Measurements from ENCODE around the gene ZNF462.

Gene ZNF462

DNA sequence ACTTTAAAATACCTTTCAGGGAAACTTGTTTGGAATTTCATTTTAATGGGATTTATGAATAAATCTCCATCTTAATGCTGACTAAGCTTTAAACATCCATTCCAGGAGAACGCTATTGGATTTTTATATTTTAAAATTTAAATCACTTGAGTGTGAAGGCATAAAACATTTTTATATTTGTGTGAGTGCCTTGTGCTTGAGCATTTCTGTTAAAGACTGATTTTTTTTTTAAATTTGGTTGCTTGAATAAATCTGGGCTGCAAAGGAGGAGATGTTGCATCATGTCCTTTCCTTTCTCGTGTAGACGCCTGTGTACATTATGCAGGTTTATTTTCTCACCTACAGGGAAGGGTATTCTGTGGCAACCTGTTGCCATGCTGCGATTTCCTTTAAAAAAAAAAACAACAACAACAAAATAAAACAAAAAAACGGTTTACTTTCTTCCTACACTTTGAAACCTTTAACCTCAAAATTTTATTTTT, 108.1 kb downstream of the ZNF462 start:
- no peak for DNase-seq (ENCODE audit: low read depth, low spot score)
- TF ChIP-seq, protein P1, sequence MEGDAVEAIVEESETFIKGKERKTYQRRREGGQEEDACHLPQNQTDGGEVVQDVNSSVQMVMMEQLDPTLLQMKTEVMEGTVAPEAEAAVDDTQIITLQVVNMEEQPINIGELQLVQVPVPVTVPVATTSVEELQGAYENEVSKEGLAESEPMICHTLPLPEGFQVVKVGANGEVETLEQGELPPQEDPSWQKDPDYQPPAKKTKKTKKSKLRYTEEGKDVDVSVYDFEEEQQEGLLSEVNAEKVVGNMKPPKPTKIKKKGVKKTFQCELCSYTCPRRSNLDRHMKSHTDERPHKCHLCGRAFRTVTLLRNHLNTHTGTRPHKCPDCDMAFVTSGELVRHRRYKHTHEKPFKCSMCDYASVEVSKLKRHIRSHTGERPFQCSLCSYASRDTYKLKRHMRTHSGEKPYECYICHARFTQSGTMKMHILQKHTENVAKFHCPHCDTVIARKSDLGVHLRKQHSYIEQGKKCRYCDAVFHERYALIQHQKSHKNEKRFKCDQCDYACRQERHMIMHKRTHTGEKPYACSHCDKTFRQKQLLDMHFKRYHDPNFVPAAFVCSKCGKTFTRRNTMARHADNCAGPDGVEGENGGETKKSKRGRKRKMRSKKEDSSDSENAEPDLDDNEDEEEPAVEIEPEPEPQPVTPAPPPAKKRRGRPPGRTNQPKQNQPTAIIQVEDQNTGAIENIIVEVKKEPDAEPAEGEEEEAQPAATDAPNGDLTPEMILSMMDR (IDR thresholded peaks at IDR 0.05; ENCODE audit: insufficient read depth, low read length, missing control alignments), result no peak
- CTCF ChIA-PET, result no interaction called here
- POLR2A ChIA-PET, result no interaction called here
- H3K4me3 ChIP-seq (ENCODE audit: low read depth, low read length), result no peak overlapping the region

DNA sequence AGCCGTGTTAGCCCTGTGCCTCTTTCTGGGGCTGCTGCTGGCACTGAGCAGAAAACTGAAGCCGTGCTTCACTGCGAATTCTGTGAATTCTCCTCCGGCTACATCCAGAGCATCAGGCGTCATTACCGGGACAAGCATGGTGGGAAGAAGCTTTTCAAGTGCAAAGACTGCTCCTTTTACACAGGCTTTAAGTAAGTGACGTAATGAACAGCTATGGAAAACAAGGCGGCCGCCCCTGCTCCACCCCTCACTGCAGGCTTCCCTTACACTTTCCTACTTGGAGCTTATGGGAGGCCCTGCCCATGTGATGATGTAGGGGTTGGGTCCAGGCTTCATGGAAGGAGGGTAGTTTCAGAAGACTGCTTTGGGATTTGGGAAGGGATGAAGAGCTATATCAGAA, 109.1 kb downstream of the ZNF462 start:
- POLR2A ChIA-PET, result no interaction called here
- DNase-seq (ENCODE audit: low read depth, low spot score), result no peak
- TF ChIP-seq, protein P1 (IDR thresholded peaks at IDR 0.05; ENCODE audit: insufficient read depth, low read length, missing control alignments), result no peak
- no peak overlapping the region for H3K4me3 ChIP-seq (ENCODE audit: low read depth, low read length)
- CTCF ChIA-PET, result no interaction called here

DNA sequence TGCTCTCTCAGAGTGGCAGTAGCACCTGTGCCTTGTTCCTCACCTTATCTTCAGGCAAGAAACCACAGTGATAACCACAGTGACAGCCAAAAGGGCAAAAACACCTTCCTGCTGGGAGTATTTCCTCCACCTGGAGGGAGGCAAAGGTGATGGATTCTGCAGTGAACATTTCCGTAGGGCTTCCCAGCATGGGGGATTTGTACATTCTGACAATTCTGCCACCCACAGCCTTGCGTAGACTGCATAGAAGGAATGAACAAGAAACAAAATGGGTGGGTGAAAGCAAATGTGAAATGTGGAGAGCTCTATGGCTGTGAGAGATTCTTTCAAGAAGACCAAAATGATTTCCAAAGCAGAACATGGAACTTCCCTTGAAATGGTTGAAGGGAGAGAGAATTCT, 111.4 kb downstream of the ZNF462 start:
- no peak overlapping the region for H3K4me3 ChIP-seq (ENCODE audit: low read depth, low read length)
- DNase-seq (ENCODE audit: low read depth, low spot score), result no peak
- POLR2A ChIA-PET, result no interaction called here
- CTCF ChIA-PET, result no interaction called here
- TF ChIP-seq, protein P1 (IDR thresholded peaks at IDR 0.05; ENCODE audit: insufficient read depth, low read length, missing control alignments), result no peak

DNA sequence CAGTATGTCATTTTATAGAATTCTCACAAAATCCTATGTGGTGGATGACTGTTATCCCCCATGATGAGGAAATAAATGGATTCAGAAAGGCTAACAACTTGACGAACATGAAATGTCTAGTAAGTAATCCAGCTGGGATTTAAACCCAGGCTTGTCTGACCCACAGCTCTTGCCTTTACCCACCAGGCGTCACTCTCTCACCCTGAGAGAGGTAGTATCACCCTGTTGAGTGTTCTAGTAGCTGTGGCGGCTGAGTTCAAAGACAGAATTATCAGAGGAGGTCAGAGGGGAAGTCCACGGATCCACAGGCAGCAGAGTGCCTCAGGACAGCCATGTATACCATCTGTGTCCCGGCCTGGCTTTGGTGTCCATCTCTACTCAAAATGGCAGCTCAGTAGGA, 113.8 kb downstream of the ZNF462 start:
- H3K4me3 ChIP-seq (ENCODE audit: low read depth, low read length), result no peak overlapping the region
- TF ChIP-seq, protein P1 (IDR thresholded peaks at IDR 0.05; ENCODE audit: insufficient read depth, low read length, missing control alignments), result no peak
- DNase-seq (ENCODE audit: low read depth, low spot score), result no peak
- CTCF ChIA-PET, result no interaction called here
- POLR2A ChIA-PET, result no interaction called here

DNA sequence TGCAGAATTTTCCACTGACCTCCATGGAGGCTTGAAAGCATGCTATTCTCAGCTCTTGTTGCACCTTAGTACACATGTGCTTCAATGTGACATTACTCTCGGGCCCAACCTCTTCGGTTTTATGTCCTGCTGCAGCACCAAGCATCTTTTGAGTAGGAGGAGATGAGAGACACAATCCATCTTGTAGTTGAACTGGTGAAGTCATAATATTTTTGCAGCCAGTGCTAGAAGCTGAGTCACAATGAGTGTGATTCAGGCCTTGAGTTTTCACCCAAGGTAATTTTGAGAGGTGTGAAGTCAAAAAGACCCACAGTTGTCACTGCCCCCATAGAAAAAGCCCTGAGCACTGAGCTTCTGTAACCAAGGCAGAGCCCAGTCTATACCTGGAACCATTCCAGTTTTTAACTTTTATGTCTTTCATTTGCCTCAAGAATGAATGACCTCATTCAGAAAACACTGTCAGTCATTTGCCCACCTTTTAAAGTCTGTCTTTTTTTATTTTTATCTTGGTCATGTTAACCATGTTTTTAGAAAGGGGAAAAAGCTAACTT, 117.7 kb downstream of the ZNF462 start:
- DNase-seq (ENCODE audit: low read depth, low spot score), result no peak
- ChIA-PET POLR2A (interaction anchor here (1.0 kb wide), 1 partner anchor 25 kb away, joined by 3 read pairs; no protein-coding TSS in a partner anchor), CTCF (no interaction called here)
- H3K4me3 ChIP-seq (ENCODE audit: low read depth, low read length), result no peak overlapping the region
- TF ChIP-seq, protein P1 (IDR thresholded peaks at IDR 0.05; ENCODE audit: insufficient read depth, low read length, missing control alignments), result no peak

DNA sequence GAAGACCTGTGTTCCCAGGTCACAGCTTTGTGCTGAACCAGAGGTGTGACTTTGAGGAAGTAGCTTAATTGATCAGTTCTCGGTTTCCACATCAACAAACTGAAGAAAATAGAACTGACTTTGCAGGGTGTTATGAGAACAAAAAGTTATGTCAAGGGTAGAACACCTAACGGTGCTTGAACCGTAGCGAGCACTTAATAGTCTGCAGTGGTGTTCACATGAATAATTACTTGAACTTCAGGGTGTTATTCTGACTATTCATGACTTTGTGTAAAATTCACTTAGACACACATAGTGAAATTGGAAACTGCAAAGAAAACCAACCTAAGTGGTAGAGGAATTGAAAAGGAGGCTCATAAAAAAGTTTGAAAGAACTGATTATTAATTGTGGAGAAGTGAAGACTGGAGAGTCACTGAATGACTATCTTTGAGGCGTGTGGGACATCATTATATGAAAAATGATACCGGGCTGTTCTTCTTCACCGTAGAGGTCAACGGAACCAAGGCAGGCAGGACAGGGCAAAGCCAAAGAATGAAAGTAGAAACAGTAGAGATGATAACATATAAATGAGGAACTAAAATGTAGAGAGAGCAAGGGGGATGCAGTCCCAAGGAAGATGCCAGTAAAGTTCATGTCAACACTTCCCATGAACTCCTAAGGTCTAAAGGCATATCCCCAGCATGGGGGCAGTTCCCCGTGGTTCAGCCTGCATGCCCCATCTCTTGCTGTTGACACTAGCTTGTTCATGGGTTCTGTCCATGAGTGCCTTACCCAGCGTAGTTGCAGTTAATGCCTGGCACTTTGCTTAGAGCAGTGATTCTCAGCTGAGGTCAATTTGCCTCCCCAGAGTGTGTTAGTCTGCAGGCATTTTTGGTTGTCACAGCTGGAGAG, 118.7 kb downstream of the ZNF462 start:
- TF ChIP-seq, protein P1 (IDR thresholded peaks at IDR 0.05; ENCODE audit: insufficient read depth, low read length, missing control alignments), result no peak
- H3K4me3 ChIP-seq (ENCODE audit: low read depth, low read length), result no peak overlapping the region
- POLR2A ChIA-PET, result no interaction called here
- CTCF ChIA-PET, result no interaction called here
- no peak for DNase-seq (ENCODE audit: low read depth, low spot score)
